H1 (cell line): ENCODE data around the gene UHRF1. TPM values are rescaled to one million over a fixed set of nuclear protein-coding genes. Genes with fewer than 3 reads are reported as not detected.

Experiments
- CTCF ChIA-PET: fragments of 300-600 bp; sonication (Branson Sonifier 250); formaldehyde crosslinking; loops from one replicate; lab custom pipeline; 2021; ENCODE audit not compliant: partially characterized antibody; lab: Charles Lee
- POLR2A ChIA-PET: fragments of 300-600 bp; sonication (Branson Sonifier 250); formaldehyde crosslinking; loops from one replicate; lab custom pipeline; 2021; ENCODE audit warnings: inconsistent platforms; ENCODE audit not compliant: partially characterized antibody; lab: Charles Lee
- DNase-seq, 2 experiments: peaks; one replicate each; pipeline versions ENCODE4 v3.0.0 to v3.0.0-alpha.2; 2010 to 2022; ENCODE audit warnings: low spot score in 2 of 2, low read depth in 1 of 2, mixed read lengths in 1 of 2
- FAIRE-seq: peaks from 2 replicates; lab custom pipeline; 2011; peaks lifted over from hg19 to GRCh38; lab: Jason Lieb, UNC
- H2AFZ ChIP-seq: 2 replicates; pipeline ENCODE4 v1.8.1; 2012; ENCODE audit warnings: low read length, inconsistent platforms
- H2AK5ac ChIP-seq: 2 replicates; pipeline ENCODE4 v1.6.1; 2013; ENCODE audit warnings: low read depth, low read length
- H2BK120ac ChIP-seq: replicated peaks from 2 replicates; pipeline ENCODE3; 2013; ENCODE audit warnings: low read depth, low read length, inconsistent platforms
- H2BK12ac ChIP-seq: 2 replicates; pipeline ENCODE4 v1.6.1; 2013; ENCODE audit warnings: low read depth, low read length
- H2BK15ac ChIP-seq: 2 replicates; pipeline ENCODE4 v1.6.1; 2013; ENCODE audit warnings: low read length
- H2BK20ac ChIP-seq: 2 replicates; pipeline ENCODE4 v1.6.1; 2013; ENCODE audit warnings: low read length
- H2BK5ac ChIP-seq: 2 replicates; pipeline ENCODE4 v1.6.1; 2013; ENCODE audit warnings: low read depth, low read length
- H3K14ac ChIP-seq: 2 replicates; pipeline ENCODE4 v1.6.1; 2013; ENCODE audit warnings: inconsistent platforms; ENCODE audit not compliant: insufficient read length
- H3K18ac ChIP-seq: 2 replicates; pipeline ENCODE4 v1.6.1; 2013; ENCODE audit warnings: low read length; ENCODE audit errors: extremely low read depth
- H3K23ac ChIP-seq: 2 replicates; pipeline ENCODE4 v1.6.1; 2013; ENCODE audit warnings: inconsistent platforms; ENCODE audit not compliant: insufficient read length
- H3K23me2 ChIP-seq: 2 replicates; pipeline ENCODE4 v1.6.1; 2013; ENCODE audit warnings: low read depth, low read length
- H3K27ac ChIP-seq: 2 replicates; pipeline ENCODE4 v1.6.1; 2011; ENCODE audit warnings: low read depth, low read length, inconsistent platforms
- H3K27me3 ChIP-seq, 4 experiments: replicated peaks in 1 of 4; 1 replicate in 1 of 4; 2 replicates in 3 of 4; pipeline versions ENCODE4 v1.6.1 to v1.8.1; 2011 to 2013; ENCODE audit warnings: low read length in 3 of 4, mild to moderate bottlenecking in 3 of 4, inconsistent platforms in 2 of 4, mixed read lengths in 2 of 4, moderate library complexity in 1 of 4; ENCODE audit not compliant: control insufficient read depth in 3 of 4, insufficient read depth in 3 of 4; ENCODE audit errors: extremely low read depth in 1 of 4
- H3K36me3 ChIP-seq, 4 experiments: 2 replicates each; pipeline versions ENCODE4 v1.6.1 to v1.8.1; 2011 to 2013; ENCODE audit warnings: mild to moderate bottlenecking in 4 of 4, low read length in 3 of 4, moderate library complexity in 2 of 4, control low read depth in 1 of 4, inconsistent platforms in 1 of 4; ENCODE audit not compliant: insufficient read depth in 4 of 4, control insufficient read depth in 2 of 4
- H3K4ac ChIP-seq: replicated peaks from 2 replicates; pipeline ENCODE3; 2013; ENCODE audit warnings: low read length, low read depth, mixed read lengths, inconsistent platforms; ENCODE audit not compliant: insufficient read length
- H3K4me1 ChIP-seq, 4 experiments: replicated peaks in 1 of 4; 1 replicate in 1 of 4; 2 replicates in 3 of 4; pipeline versions ENCODE4 v1.6.1 to v1.8.1; 2011 to 2013; ENCODE audit warnings: low read length in 3 of 4, inconsistent platforms in 2 of 4, mixed read lengths in 1 of 4; ENCODE audit not compliant: insufficient read depth in 4 of 4, control insufficient read depth in 3 of 4
- H3K4me2 ChIP-seq, 2 experiments: 2 replicates each; pipeline versions ENCODE4 v1.6.1 to v1.8.1; 2011 to 2013; ENCODE audit warnings: low read depth in 2 of 2, low read length in 2 of 2, control low read depth in 1 of 2, inconsistent platforms in 1 of 2, mild to moderate bottlenecking in 1 of 2; ENCODE audit not compliant: insufficient read depth in 1 of 2
- H3K4me3 ChIP-seq, 4 experiments: fragments of 200-600, 300-600 bp in 1 of 4; sonication (generic), shearing (Covaris generic), sonication (Bioruptor Twin) in 1 of 4; 2 replicates each; pipeline versions ENCODE4 v1.5.1 to v1.8.1; 2011 to 2016; ENCODE audit warnings: low read length in 4 of 4, low read depth in 3 of 4, control low read depth in 2 of 4, inconsistent platforms in 2 of 4, mild to moderate bottlenecking in 2 of 4, mixed read lengths in 1 of 4, moderate library complexity in 1 of 4; ENCODE audit not compliant: insufficient read depth in 2 of 4; ENCODE audit errors: extremely low read depth in 1 of 4
- H3K56ac ChIP-seq: replicated peaks from 2 replicates; pipeline ENCODE3; 2013; ENCODE audit warnings: low read depth, mild to moderate bottlenecking, mixed read lengths, low read length, inconsistent platforms; ENCODE audit not compliant: insufficient read length
- H3K79me1 ChIP-seq: 2 replicates; pipeline ENCODE4 v1.6.1; 2013; ENCODE audit warnings: low read depth, low read length, control low read depth
- H3K79me2 ChIP-seq, 2 experiments: 2 replicates each; pipeline versions ENCODE4 v1.6.1 to v1.8.1; 2012 to 2013; ENCODE audit warnings: low read length in 2 of 2, mild to moderate bottlenecking in 2 of 2, inconsistent platforms in 1 of 2; ENCODE audit not compliant: insufficient read depth in 2 of 2, control insufficient read depth in 1 of 2
- H3K9ac ChIP-seq, 4 experiments: replicated peaks in 1 of 4; 1 replicate in 1 of 4; 2 replicates in 3 of 4; pipeline versions ENCODE4 v1.6.1 to v1.8.1; 2011 to 2013; ENCODE audit warnings: low read depth in 3 of 4, low read length in 3 of 4, control low read depth in 2 of 4, mild to moderate bottlenecking in 2 of 4, moderate library complexity in 2 of 4, inconsistent platforms in 1 of 4; ENCODE audit errors: extremely low read depth in 1 of 4
- H3K9me3 ChIP-seq, 2 experiments: 2 replicates each; pipeline versions ENCODE4 v1.6.1 to v1.8.1; 2012 to 2013; ENCODE audit warnings: mild to moderate bottlenecking in 2 of 2, moderate library complexity in 2 of 2, control low read depth in 1 of 2, inconsistent platforms in 1 of 2, low read depth in 1 of 2, low read length in 1 of 2, mixed read lengths in 1 of 2; ENCODE audit not compliant: insufficient read depth in 2 of 2
- H4K20me1 ChIP-seq, 2 experiments: replicated peaks in 1 of 2; 2 replicates each; pipeline versions ENCODE3 to v1.8.1; 2011 to 2013; ENCODE audit warnings: inconsistent platforms in 2 of 2, low read length in 2 of 2, mild to moderate bottlenecking in 1 of 2; ENCODE audit not compliant: insufficient read depth in 2 of 2, control insufficient read depth in 1 of 2
- H4K5ac ChIP-seq: 2 replicates; pipeline ENCODE4 v1.6.1; 2013; ENCODE audit warnings: low read length, low read depth, mixed read lengths, inconsistent platforms; ENCODE audit not compliant: insufficient read length
- H4K8ac ChIP-seq: 2 replicates; pipeline ENCODE4 v1.8.0; 2013; ENCODE audit warnings: mild to moderate bottlenecking, moderate library complexity, low read length, inconsistent platforms; ENCODE audit not compliant: insufficient read depth; ENCODE audit errors: extremely low read depth
- H4K91ac ChIP-seq: replicated peaks from 2 replicates; pipeline ENCODE3; 2013; ENCODE audit warnings: low read length, mixed read lengths, inconsistent platforms; ENCODE audit not compliant: insufficient read length
- CEBPB ChIP-seq: IDR thresholded peaks from 2 replicates; pipeline ENCODE4 v1.6.1; 2012; ENCODE audit warnings: low read depth, low read length
- EGR1 ChIP-seq: IDR thresholded peaks from 2 replicates; pipeline ENCODE4 v1.6.1; 2011; ENCODE audit warnings: low read depth, low read length, borderline replicate concordance
- HDAC6 ChIP-seq: IDR thresholded peaks from one replicate; pipeline ENCODE4 v1.7.1; 2012; ENCODE audit warnings: low read depth, mild to moderate bottlenecking, inconsistent platforms, low read length, moderate library complexity
- MAFK ChIP-seq: IDR thresholded peaks from 2 replicates; pipeline ENCODE4 v1.6.1; 2012; ENCODE audit warnings: low read depth, mild to moderate bottlenecking, improper control_type of control experiment, low read length
- NRF1 ChIP-seq: IDR thresholded peaks from 2 replicates; pipeline ENCODE4 v1.6.1; 2011; ENCODE audit warnings: mild to moderate bottlenecking, low read depth, low read length, improper control_type of control experiment
- WGBS, 2 experiments: shearing (Covaris generic) in 1 of 2; methylation state at CpG; one replicate each; pipeline versions ENCODE4 v1.1.6 to v1.1.7; 2013 to 2015; ENCODE audit warnings: low lambda C conversion rate in 2 of 2, mixed read lengths in 2 of 2, inconsistent platforms in 1 of 2, low coverage in 1 of 2, missing lambda C conversion rate in 1 of 2; ENCODE audit not compliant: insufficient replicate concordance in 2 of 2, insufficient coverage in 1 of 2, insufficient read length in 1 of 2; ENCODE audit errors: extremely low coverage in 1 of 2, missing lambda C conversion rate in 1 of 2; 5-methylcytosine and 5-hydroxymethylcytosine counted together
- polyA plus RNA-seq, 7 experiments: library from polyadenylated mRNA; depleted of rRNA in 3 of 7; stranded (reverse) in 5 of 7; unstranded in 2 of 7; fragments of >200 nt in 5 of 7; fragments of 200-250 nt in 2 of 7; gene quantifications; 1 replicate in 5 of 7; 2 replicates in 1 of 7; 4 replicates in 1 of 7; pipeline versions ENCODE4 v1.2.1 to v1.2.3, GENCODE V29; 2011 to 2013; ENCODE audit warnings: missing spikeins in 2 of 7, mixed read lengths in 2 of 7
- total RNA-seq: library from RNA; stranded (reverse); fragmentation: NEBNext Ultra II Directional; extraction: Animal tissue kit (Norgen Biotek cat#: 25700); gene quantifications from 2 replicates; pipeline ENCODE4 v1.2.1, GENCODE V29; 2021
- TF ChIP-seq, protein P1 (sequence below): IDR thresholded peaks from 2 replicates; pipeline ENCODE4 v1.6.1; 2012; ENCODE audit warnings: low read length, inconsistent platforms

UHRF1 gene
- total and polyA plus RNA-seq, 2 of the 8 experiments (the other 6 are each of a cell fraction or from before 2014, with no cell fraction given): 14.7 to 65.8 TPM

GRCh38 chr19:4996701-4997100 lies 87.4 kb downstream of the UHRF1 start:
- H3K23ac ChIP-seq: no peak overlapping the region
- H2AK5ac ChIP-seq: no peak overlapping the region
- no peak overlapping the region for H3K56ac ChIP-seq
- peaks cover 10% of the 10 kb centered on the region; the same call in 1 of the 2 replicates for H3K23me2 ChIP-seq
- H2BK15ac ChIP-seq: no peak overlapping the region
- no peak overlapping the region for H3K18ac ChIP-seq
- CTCF ChIA-PET: interaction anchor here (0.8 to 2.7 kb wide), 6 partner anchors 11 to 111 kb away, joined by 3 to 16 read pairs (median 4); no protein-coding TSS in a partner anchor
- H3K9ac ChIP-seq: no peak overlapping the region
- H3K4me3 ChIP-seq: no peak overlapping the region
- no peak overlapping the region for H3K4me2 ChIP-seq
- H2BK20ac ChIP-seq: no peak overlapping the region
- H3K79me2 ChIP-seq: peaks cover 0 to 56% of the 10 kb centered on the region in 2 experiments; a peak in 2 of 4 replicates
- H4K20me1 ChIP-seq: peaks cover 8 to 11% of the 10 kb centered on the region in 2 experiments
- no peak overlapping the region for H3K14ac ChIP-seq
- no peak overlapping the region for H2AFZ ChIP-seq
- H4K91ac ChIP-seq: no peak overlapping the region
- POLR2A ChIA-PET: interaction anchor here (1.1 to 1.4 kb wide), 2 partner anchors 16 to 25 kb away, joined by 3 to 4 read pairs; no protein-coding TSS in a partner anchor
- DNase-seq (no peak), FAIRE-seq (no peak)
- no peaks in the 10 kb centered on the region for H3K4me1 ChIP-seq
- H4K8ac ChIP-seq: no peak overlapping the region
- no peak overlapping the region for H3K27ac ChIP-seq
- no peak overlapping the region for H3K4ac ChIP-seq
- no peak overlapping the region for H2BK5ac ChIP-seq
- no peak overlapping the region for H4K5ac ChIP-seq
- TF ChIP-seq NRF1 (no peak), CEBPB (no peak), MAFK (no peak), EGR1 (no peak), HDAC6 (no peak)
- TF ChIP-seq, protein P1, sequence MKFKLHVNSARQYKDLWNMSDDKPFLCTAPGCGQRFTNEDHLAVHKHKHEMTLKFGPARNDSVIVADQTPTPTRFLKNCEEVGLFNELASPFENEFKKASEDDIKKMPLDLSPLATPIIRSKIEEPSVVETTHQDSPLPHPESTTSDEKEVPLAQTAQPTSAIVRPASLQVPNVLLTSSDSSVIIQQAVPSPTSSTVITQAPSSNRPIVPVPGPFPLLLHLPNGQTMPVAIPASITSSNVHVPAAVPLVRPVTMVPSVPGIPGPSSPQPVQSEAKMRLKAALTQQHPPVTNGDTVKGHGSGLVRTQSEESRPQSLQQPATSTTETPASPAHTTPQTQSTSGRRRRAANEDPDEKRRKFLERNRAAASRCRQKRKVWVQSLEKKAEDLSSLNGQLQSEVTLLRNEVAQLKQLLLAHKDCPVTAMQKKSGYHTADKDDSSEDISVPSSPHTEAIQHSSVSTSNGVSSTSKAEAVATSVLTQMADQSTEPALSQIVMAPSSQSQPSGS: no peak
- H3K9me3 ChIP-seq: no peaks in the 10 kb centered on the region
- H3K79me1 ChIP-seq: peaks cover 10% of the 10 kb centered on the region
- H3K27me3 ChIP-seq: no peaks in the 10 kb centered on the region
- H3K36me3 ChIP-seq: no peaks in the 10 kb centered on the region
- no peak overlapping the region for H2BK120ac ChIP-seq
- H2BK12ac ChIP-seq: no peak overlapping the region
- WGBS, 2 experiments: 81% methylated on average over 5 of the region's 5 CpGs; no CpG with 5 or more reads in 1 of the 2 experiments
